OCI-LY7 (cell line): Measurements from ENCODE around the gene RTKN2.
"Not testable (repeated sequence)": the region's sequence is repeated elsewhere in the genome, so short reads cannot be mapped to it uniquely, and the experiment has no call there.

Experiments used
- EZH2phosphoT487 ChIP-seq: fragments of 200-600 bp; sonication (generic); IDR thresholded peaks from 2 replicates; pipeline ENCODE4 v1.6.1; 2018; ENCODE audit warnings: low read depth, borderline replicate concordance, mild to moderate bottlenecking, mixed run types, antibody characterized with exemption, low read length, moderate library complexity, mixed read lengths
- TF ChIP-seq, protein P1 (sequence below): fragments of 200-600 bp; sonication (generic); conservative IDR thresholded peaks from 2 replicates; pipeline ENCODE4 v1.5.1; 2014; ENCODE audit warnings: mild to moderate bottlenecking, antibody characterized with exemption, low read length, moderate library complexity, mixed read lengths

DNA sequence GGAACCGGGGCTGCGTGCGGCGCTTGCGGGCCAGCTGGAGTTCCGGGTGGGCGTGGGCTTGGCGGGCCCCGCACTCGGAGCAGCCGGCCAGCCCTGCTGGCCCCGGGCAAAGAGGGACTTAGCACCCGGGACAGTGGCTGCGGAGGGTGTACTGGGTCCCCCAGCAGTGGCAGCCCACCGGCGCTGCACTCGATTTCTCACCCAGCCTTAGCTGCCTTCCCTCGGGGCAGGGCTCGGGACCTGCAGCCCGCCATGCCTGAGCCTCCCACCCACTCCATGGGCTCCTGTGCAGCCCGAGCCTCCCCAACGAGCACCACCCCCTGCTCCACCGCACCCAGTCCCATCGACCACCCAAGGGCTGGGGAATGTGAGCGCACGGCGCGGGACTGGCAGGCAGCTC, 11.7 kb upstream of the RTKN2 start:
- TF ChIP-seq, protein P1, sequence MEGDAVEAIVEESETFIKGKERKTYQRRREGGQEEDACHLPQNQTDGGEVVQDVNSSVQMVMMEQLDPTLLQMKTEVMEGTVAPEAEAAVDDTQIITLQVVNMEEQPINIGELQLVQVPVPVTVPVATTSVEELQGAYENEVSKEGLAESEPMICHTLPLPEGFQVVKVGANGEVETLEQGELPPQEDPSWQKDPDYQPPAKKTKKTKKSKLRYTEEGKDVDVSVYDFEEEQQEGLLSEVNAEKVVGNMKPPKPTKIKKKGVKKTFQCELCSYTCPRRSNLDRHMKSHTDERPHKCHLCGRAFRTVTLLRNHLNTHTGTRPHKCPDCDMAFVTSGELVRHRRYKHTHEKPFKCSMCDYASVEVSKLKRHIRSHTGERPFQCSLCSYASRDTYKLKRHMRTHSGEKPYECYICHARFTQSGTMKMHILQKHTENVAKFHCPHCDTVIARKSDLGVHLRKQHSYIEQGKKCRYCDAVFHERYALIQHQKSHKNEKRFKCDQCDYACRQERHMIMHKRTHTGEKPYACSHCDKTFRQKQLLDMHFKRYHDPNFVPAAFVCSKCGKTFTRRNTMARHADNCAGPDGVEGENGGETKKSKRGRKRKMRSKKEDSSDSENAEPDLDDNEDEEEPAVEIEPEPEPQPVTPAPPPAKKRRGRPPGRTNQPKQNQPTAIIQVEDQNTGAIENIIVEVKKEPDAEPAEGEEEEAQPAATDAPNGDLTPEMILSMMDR, result not testable (repeated sequence)
- TF ChIP-seq EZH2phosphoT487, result not testable (repeated sequence)
